GM18909 (cell line): ENCODE measurements around the gene CCDC40.

ENCODE experiments used
- ATAC-seq: cut with Tn5 transposase; IDR thresholded peaks from one replicate; pipeline ENCODE4 v1.9.1; 2021; ENCODE audit warnings: mild to moderate bottlenecking; ENCODE audit not compliant: unreplicated experiment, poor library complexity

Gene CCDC40

GRCh38 chr17:80017226-80018010 is 19.0 kb upstream of the CCDC40 start:
- no peak for ATAC-seq

GRCh38 chr17:80018917-80019651 is 17.4 kb upstream of the CCDC40 start:
- no peak for ATAC-seq

- ATAC-seq, result no peak
Observed at GRCh38 chr17:80021600-80021999, 14.8 kb upstream of the CCDC40 start.

- ATAC-seq, result no peak
Observed at GRCh38 chr17:80023481-80024205, 12.8 kb upstream of the CCDC40 start.

GRCh38 chr17:80024206-80024972 is 12.1 kb upstream of the CCDC40 start:
- ATAC-seq, result no peak

- ATAC-seq, result no peak
Observed at GRCh38 chr17:80025140-80025539, 11.3 kb upstream of the CCDC40 start.

- ATAC-seq, result no peak
Observed at GRCh38 chr17:80025796-80026195, 10.6 kb upstream of the CCDC40 start.

GRCh38 chr17:80026359-80027042 is 9.9 kb upstream of the CCDC40 start:
- no peak for ATAC-seq

- no peak for ATAC-seq
Observed at GRCh38 chr17:80027043-80027435, 9.4 kb upstream of the CCDC40 start.

GRCh38 chr17:80028030-80028429 is 8.4 kb upstream of the CCDC40 start:
- ATAC-seq, result no peak

- no peak for ATAC-seq
Observed at GRCh38 chr17:80029258-80029974, 7.0 kb upstream of the CCDC40 start.

- no peak for ATAC-seq
Observed at GRCh38 chr17:80030730-80031410, 5.6 kb upstream of the CCDC40 start.

GRCh38 chr17:80031691-80032430 is 4.6 kb upstream of the CCDC40 start:
- ATAC-seq, result no peak

- no peak for ATAC-seq
Observed at GRCh38 chr17:80032614-80033171, 3.7 kb upstream of the CCDC40 start.

- no peak for ATAC-seq
Observed at GRCh38 chr17:80033840-80034239, 2.6 kb upstream of the CCDC40 start.

GRCh38 chr17:80034791-80035686 is 1.4 kb upstream of the CCDC40 start:
- peak; percentile 16 for ATAC-seq

GRCh38 chr17:80035687-80035936 is 830 bp upstream of the CCDC40 start, which contains the start of gene TBC1D16:
Gene TBC1D16, minus strand, starts transcription at chr17:80035872. Its CDS starts 22,325 bp downstream, at chr17:80013547.
- ATAC-seq, result peak; percentile 62
